Measurements from ENCODE around the gene GALNT14. TPM values are rescaled to one million over a fixed set of nuclear protein-coding genes. Genes with fewer than 3 reads are reported as not detected.

The GALNT14 gene
- total RNA-seq, 1 experiment from 2014 or later, result 12.2 TPM

GRCh38 chr2:31008561-31009114, 129.6 kb downstream of the GALNT14 start:
- no peak for DNase-seq (ENCODE audit: low spot score)

- no peak for DNase-seq (ENCODE audit: low spot score)
Measured at GRCh38 chr2:31004257-31004656, 134.0 kb downstream of the GALNT14 start.

GRCh38 chr2:31003749-31004148, 134.5 kb downstream of the GALNT14 start:
- DNase-seq (ENCODE audit: low spot score), result no peak

GRCh38 chr2:31002537-31003150, 135.6 kb downstream of the GALNT14 start:
- DNase-seq (ENCODE audit: low spot score), result no peak

- no peak for DNase-seq (ENCODE audit: low spot score)
Measured at GRCh38 chr2:31000970-31001369, 137.3 kb downstream of the GALNT14 start.

- no peak for DNase-seq (ENCODE audit: low spot score)
Measured at GRCh38 chr2:30998672-30999071, 139.6 kb downstream of the GALNT14 start.

- no peak for DNase-seq (ENCODE audit: low spot score)
Measured at GRCh38 chr2:30997979-30998378, 140.3 kb downstream of the GALNT14 start.

GRCh38 chr2:30994227-30995056, 143.8 kb downstream of the GALNT14 start:
- DNase-seq (ENCODE audit: low spot score), result no peak

GRCh38 chr2:30992781-30993180, 145.5 kb downstream of the GALNT14 start:
- DNase-seq (ENCODE audit: low spot score), result no peak

- DNase-seq (ENCODE audit: low spot score), result no peak
Measured at GRCh38 chr2:30990671-30991070, 147.6 kb downstream of the GALNT14 start.

GRCh38 chr2:30990176-30990575, 148.1 kb downstream of the GALNT14 start:
- DNase-seq (ENCODE audit: low spot score), result no peak

- no peak for DNase-seq (ENCODE audit: low spot score)
Measured at GRCh38 chr2:30989746-30990145, 148.5 kb downstream of the GALNT14 start.

GRCh38 chr2:30987566-30987965, 150.7 kb downstream of the GALNT14 start:
- no peak for DNase-seq (ENCODE audit: low spot score)

- DNase-seq (ENCODE audit: low spot score), result no peak
Measured at GRCh38 chr2:30986231-30986580, 152.0 kb downstream of the GALNT14 start.

- no peak for DNase-seq (ENCODE audit: low spot score)
Measured at GRCh38 chr2:30985493-30986230, 152.6 kb downstream of the GALNT14 start.

- DNase-seq (ENCODE audit: low spot score), result no peak
Measured at GRCh38 chr2:30984148-30984547, 154.1 kb downstream of the GALNT14 start.

GRCh38 chr2:30981510-30981909, 156.7 kb downstream of the GALNT14 start:
- DNase-seq (ENCODE audit: low spot score), result no peak

- no peak for DNase-seq (ENCODE audit: low spot score)
Measured at GRCh38 chr2:30981096-30981495, 157.1 kb downstream of the GALNT14 start.

GRCh38 chr2:30979822-30980245, 158.4 kb downstream of the GALNT14 start:
- no peak for DNase-seq (ENCODE audit: low spot score)

- DNase-seq (ENCODE audit: low spot score), result no peak
Measured at GRCh38 chr2:30978854-30979253, 159.4 kb downstream of the GALNT14 start.

GRCh38 chr2:30978044-30978443, 160.2 kb downstream of the GALNT14 start:
- DNase-seq (ENCODE audit: low spot score), result no peak

- DNase-seq (ENCODE audit: low spot score), result no peak
Measured at GRCh38 chr2:30975156-30975555, 163.1 kb downstream of the GALNT14 start.
